HEK293 (cell line): ENCODE measurements around the gene LINS1.

Experiments
- REST ChIP-seq: fragments of 450-650 bp; formaldehyde crosslinking; IDR thresholded peaks from 2 replicates; pipeline ENCODE4 v1.5.1; 2016; ENCODE audit warnings: missing biosample characterization, missing genetic modification characterization
- SETDB1 ChIP-seq: IDR thresholded peaks from one replicate; pipeline ENCODE4 v1.6.1; 2017; ENCODE audit warnings: mild to moderate bottlenecking, low read length, moderate library complexity, mixed read lengths; ENCODE audit not compliant: insufficient read length
- TCF7L2 ChIP-seq: IDR thresholded peaks from 2 replicates; pipeline ENCODE4 v1.6.1; 2011; ENCODE audit warnings: low read depth, mild to moderate bottlenecking, inconsistent platforms, low read length, moderate library complexity, borderline replicate concordance
- ZNF623 ChIP-seq: fragments of 450-650 bp; formaldehyde crosslinking; IDR thresholded peaks from 2 replicates; pipeline ENCODE4 v1.5.1; 2016; ENCODE audit warnings: missing biosample characterization, missing genetic modification characterization
- TF ChIP-seq, protein P1 (sequence below): fragments of 450-650 bp; formaldehyde crosslinking; IDR thresholded peaks from 2 replicates; pipeline ENCODE4 v1.5.1; 2016; ENCODE audit warnings: missing biosample characterization, missing genetic modification characterization

GRCh38 chr15:100544338-100544841 lies 57.6 kb downstream of the LINS1 start:
- TF ChIP-seq ZNF623 (no peak), REST (tag by site-specific recombination) (no peak), SETDB1 (no peak), TCF7L2 (no peak)
- TF ChIP-seq, protein P1, sequence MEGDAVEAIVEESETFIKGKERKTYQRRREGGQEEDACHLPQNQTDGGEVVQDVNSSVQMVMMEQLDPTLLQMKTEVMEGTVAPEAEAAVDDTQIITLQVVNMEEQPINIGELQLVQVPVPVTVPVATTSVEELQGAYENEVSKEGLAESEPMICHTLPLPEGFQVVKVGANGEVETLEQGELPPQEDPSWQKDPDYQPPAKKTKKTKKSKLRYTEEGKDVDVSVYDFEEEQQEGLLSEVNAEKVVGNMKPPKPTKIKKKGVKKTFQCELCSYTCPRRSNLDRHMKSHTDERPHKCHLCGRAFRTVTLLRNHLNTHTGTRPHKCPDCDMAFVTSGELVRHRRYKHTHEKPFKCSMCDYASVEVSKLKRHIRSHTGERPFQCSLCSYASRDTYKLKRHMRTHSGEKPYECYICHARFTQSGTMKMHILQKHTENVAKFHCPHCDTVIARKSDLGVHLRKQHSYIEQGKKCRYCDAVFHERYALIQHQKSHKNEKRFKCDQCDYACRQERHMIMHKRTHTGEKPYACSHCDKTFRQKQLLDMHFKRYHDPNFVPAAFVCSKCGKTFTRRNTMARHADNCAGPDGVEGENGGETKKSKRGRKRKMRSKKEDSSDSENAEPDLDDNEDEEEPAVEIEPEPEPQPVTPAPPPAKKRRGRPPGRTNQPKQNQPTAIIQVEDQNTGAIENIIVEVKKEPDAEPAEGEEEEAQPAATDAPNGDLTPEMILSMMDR (tag by site-specific recombination): no peak
